BE2C (cell line): ENCODE data around the gene LRBA.
"Not testable (repeated sequence)": the region's sequence is repeated elsewhere in the genome, so short reads cannot be mapped to it uniquely, and the experiment has no call there.

Experiments used
- DNase-seq: peaks from one replicate; pipeline ENCODE4 v3.0.0-alpha.2; 2020
- H3K27me3 ChIP-seq: fragments of 250-450 bp; sonication (Bioruptor Pico); 2 replicates; pipeline ENCODE4 v1.5.1; 2020; ENCODE audit warnings: mild to moderate bottlenecking
- H3K36me3 ChIP-seq: fragments of 250-450 bp; sonication (Bioruptor Pico); 2 replicates; pipeline ENCODE4 v1.5.1; 2020; ENCODE audit warnings: mild to moderate bottlenecking
- H3K4me1 ChIP-seq: fragments of 250-450 bp; sonication (Bioruptor Pico); 2 replicates; pipeline ENCODE4 v1.5.1; 2020
- H3K4me3 ChIP-seq: 2 replicates; pipeline ENCODE4 v1.5.1; 2011; ENCODE audit warnings: low read depth, low read length
- H3K9me3 ChIP-seq: fragments of 250-450 bp; sonication (Bioruptor Pico); 2 replicates; pipeline ENCODE4 v1.5.1; 2020
- CTCF ChIP-seq: IDR thresholded peaks from 2 replicates; pipeline ENCODE4 v1.5.1; 2012; ENCODE audit warnings: mild to moderate bottlenecking, low read depth, low read length

The LRBA gene

DNA sequence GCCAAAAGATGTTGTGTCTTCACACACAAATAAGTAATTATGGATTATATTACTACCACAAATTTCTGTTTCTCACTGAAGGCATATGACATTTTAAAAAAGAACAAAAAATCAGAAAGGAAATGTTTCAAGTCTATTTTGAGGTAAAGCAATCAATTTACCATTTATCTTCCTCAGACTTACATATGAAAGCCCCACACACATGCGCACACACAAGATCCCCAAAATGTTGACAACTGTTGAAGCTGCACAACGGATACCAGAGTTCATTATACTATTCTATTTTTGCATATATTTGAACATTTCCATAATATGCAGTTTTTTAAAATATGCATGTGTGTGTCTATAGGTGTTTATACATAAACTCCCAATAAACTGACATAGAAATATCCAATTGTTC is 2.7 kb downstream of the LRBA start:
- no peak for DNase-seq
- no peak for TF ChIP-seq CTCF
- Histone ChIP-seq H3K4me3 (no peak overlapping the region), H3K36me3 (no peaks in the 10 kb centered on the region), H3K4me1 (no peaks in the 10 kb centered on the region), H3K9me3 (no peaks in the 10 kb centered on the region), H3K27me3 (no peaks in the 10 kb centered on the region)

- no peak for TF ChIP-seq CTCF
- no peak overlapping the region for H3K4me3 ChIP-seq
- H3K36me3 ChIP-seq: no peaks in the 10 kb centered on the region
- no peaks in the 10 kb centered on the region for H3K4me1 ChIP-seq
- no peaks in the 10 kb centered on the region for H3K9me3 ChIP-seq
- no peak for DNase-seq
- no peaks in the 10 kb centered on the region for H3K27me3 ChIP-seq
Observed at GRCh38 chr4:151004222-151004621, 10.9 kb downstream of the LRBA start.

GRCh38 chr4:151000747-151001429 is 14.2 kb downstream of the LRBA start:
- H3K4me3 ChIP-seq: no peak overlapping the region

DNA sequence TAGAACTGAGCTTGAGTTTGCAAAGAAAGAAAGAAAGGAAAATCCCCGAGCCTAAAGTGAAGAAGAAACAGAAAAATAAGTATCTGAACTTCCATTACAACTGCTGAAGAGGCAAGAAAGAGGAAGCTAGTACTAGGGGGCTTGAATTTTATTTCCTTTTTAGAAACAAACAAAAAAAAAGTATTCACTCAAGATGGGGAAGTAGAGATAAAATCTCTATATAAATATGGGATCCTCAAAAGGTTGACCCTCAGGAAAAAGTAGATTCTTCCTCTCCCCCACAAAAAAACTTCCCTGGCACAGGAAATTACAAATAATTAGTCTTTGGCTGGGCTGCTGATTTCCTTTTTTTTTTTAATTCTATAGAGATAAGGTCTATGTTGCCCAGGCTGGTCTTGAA is 16.0 kb downstream of the LRBA start:
- Histone ChIP-seq H3K36me3 (no peaks in the 10 kb centered on the region), H3K4me1 (no peaks in the 10 kb centered on the region), H3K9me3 (no peaks in the 10 kb centered on the region), H3K27me3 (no peaks in the 10 kb centered on the region), H3K4me3 (no peak overlapping the region)
- no peak for TF ChIP-seq CTCF
- DNase-seq: no peak

More at GRCh38 chr4:151000747-151001429, 14.2 kb downstream of the LRBA start:
- Histone ChIP-seq H3K27me3 (no peaks in the 10 kb centered on the region), H3K36me3 (no peaks in the 10 kb centered on the region), H3K4me1 (no peaks in the 10 kb centered on the region), H3K9me3 (no peaks in the 10 kb centered on the region)
- no peak for DNase-seq
- TF ChIP-seq CTCF: no peak

DNA sequence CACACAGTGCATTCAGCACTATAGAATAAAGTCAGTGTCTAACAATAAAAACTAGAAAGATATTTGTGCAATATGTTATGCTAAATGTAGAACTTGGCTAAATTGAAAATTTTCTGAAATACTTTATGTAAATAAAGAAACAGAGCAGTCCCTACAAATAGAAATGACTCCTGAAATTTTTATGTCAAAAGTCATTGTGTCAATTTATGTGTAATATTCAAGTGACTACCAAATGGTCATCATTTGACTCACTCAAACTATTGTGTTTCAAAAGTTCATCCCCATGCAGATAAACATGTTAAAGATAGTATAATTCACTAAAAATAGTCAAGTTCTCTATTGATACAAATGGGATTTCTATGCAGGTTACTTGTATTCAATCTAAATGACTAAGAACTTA is 17.9 kb downstream of the LRBA start:
- no peaks in the 10 kb centered on the region for H3K36me3 ChIP-seq
- H3K9me3 ChIP-seq: no peaks in the 10 kb centered on the region
- H3K4me3 ChIP-seq: no peak overlapping the region
- TF ChIP-seq CTCF: no peak
- DNase-seq: no peak
- no peaks in the 10 kb centered on the region for H3K27me3 ChIP-seq
- no peaks in the 10 kb centered on the region for H3K4me1 ChIP-seq

DNA sequence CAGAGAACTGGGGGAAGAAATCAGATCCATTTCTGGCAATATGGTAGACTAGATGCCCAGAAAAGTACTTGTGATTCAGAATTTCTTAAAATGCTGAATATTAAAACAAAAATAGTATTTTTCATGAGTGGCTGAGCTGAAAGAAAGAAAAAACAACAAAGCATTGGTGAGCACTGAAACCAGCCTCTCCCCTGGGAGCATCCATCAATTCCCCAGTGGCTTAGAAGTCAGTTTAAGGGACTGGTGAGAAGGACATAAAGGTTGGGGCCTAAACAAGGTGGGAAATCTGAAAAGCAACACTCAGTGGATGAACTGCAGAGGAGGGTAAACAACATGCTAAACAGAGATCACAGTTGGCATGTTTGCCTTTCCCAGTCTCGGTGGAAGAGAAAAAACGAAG is 20.4 kb downstream of the LRBA start:
- DNase-seq: no peak
- TF ChIP-seq CTCF: no peak
- no peaks in the 10 kb centered on the region for H3K27me3 ChIP-seq
- H3K36me3 ChIP-seq: no peaks in the 10 kb centered on the region
- no peak overlapping the region for H3K4me3 ChIP-seq
- no peaks in the 10 kb centered on the region for H3K9me3 ChIP-seq
- H3K4me1 ChIP-seq: no peaks in the 10 kb centered on the region

DNA sequence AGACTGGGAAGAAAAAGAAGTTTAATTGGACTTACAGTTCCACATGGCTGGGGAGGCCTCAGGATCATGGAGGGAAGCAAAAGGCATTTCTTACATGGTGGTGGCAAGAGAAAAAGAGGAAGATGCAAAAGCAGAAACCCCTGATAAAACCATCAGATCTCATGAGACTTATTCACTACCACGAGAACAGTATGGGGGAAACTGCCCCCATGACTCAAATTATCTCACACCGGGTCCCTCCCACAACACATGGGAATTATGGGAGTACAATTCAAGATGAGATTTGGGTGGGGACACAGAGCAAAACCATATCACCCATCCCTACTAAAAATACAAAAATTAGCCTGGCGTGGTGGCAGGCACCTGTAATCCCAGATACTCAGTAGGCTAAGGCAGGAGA is 21.5 kb downstream of the LRBA start:
- not testable (repeated sequence) for H3K27me3 ChIP-seq, H3K4me3 ChIP-seq, DNase-seq, H3K4me1 ChIP-seq, H3K36me3 ChIP-seq, H3K9me3 ChIP-seq
